WTC11 (cell line): ENCODE results near the gene CHST15. TPM values are rescaled to one million over a fixed set of nuclear protein-coding genes. Genes with fewer than 3 reads are reported as not detected.

ENCODE experiments used
- ATAC-seq: fragments of 200-7000 bp; cut with Tn5 transposase; 2 replicates; pipeline ENCODE4 v1.10.0; 2021; ENCODE audit warnings: mild to moderate bottlenecking, moderate library complexity
- CTCF ChIA-PET: fragments of 300-600 bp; sonication (Branson Sonifier 250); formaldehyde crosslinking; loops from one replicate; lab custom pipeline; 2021; ENCODE audit warnings: antibody characterized with exemption; lab: Charles Lee
- POLR2A ChIA-PET: fragments of 350-600 bp; sonication (Branson Sonifier 250); formaldehyde crosslinking; loops from one replicate; lab custom pipeline; 2021; ENCODE audit warnings: antibody characterized with exemption; lab: Charles Lee
- DNase-seq: peaks from one replicate; pipeline ENCODE4 v3.0.0; 2021; ENCODE audit warnings: low spot score
- H3K27ac Mint-ChIP-seq: 2 replicates; pipeline ENCODE4 v1.8.0; 2021; ENCODE audit warnings: mixed read lengths
- H3K27me3 Mint-ChIP-seq: 2 replicates; pipeline ENCODE4 v1.8.0; 2021; ENCODE audit warnings: low read depth, mild to moderate bottlenecking, moderate library complexity, mixed read lengths
- H3K36me3 Mint-ChIP-seq: 2 replicates; pipeline ENCODE4 v1.8.0; 2021; ENCODE audit warnings: mixed read lengths
- H3K4me1 Mint-ChIP-seq: 2 replicates; pipeline ENCODE4 v1.8.0; 2022; ENCODE audit warnings: mixed read lengths
- H3K4me3 Mint-ChIP-seq: 2 replicates; pipeline ENCODE4 v1.8.0; 2021; ENCODE audit warnings: mild to moderate bottlenecking, moderate library complexity, mixed read lengths
- H3K9me3 Mint-ChIP-seq: 2 replicates; pipeline ENCODE4 v1.8.0; 2021; ENCODE audit warnings: mixed read lengths
- CDX4 ChIP-seq: fragments of 250-450 bp; sonication (Bioruptor Pico); IDR thresholded peaks from 2 replicates; pipeline ENCODE4 v1.9.0; 2021; ENCODE audit warnings: moderate library complexity, mild to moderate bottlenecking, inconsistent platforms, borderline replicate concordance
- ERG ChIP-seq: fragments of 250-450 bp; sonication (Bioruptor Pico); IDR thresholded peaks from 2 replicates; pipeline ENCODE4 v1.8.0; 2021; ENCODE audit warnings: mild to moderate bottlenecking
- ESRRA ChIP-seq: sonication (generic); formaldehyde crosslinking; IDR thresholded peaks from 2 replicates; pipeline ENCODE4 v1.8.1; 2022; ENCODE audit warnings: mild to moderate bottlenecking, missing genetic modification reagents, borderline replicate concordance
- ETV6 ChIP-seq: sonication (generic); formaldehyde crosslinking; IDR thresholded peaks from 2 replicates; pipeline ENCODE4 v1.8.1; 2022; ENCODE audit warnings: mild to moderate bottlenecking, missing genetic modification reagents
- FOXJ3 ChIP-seq: sonication (generic); formaldehyde crosslinking; IDR thresholded peaks from 2 replicates; pipeline ENCODE4 v1.9.0; 2021; ENCODE audit warnings: missing genetic modification reagents, mild to moderate bottlenecking, borderline replicate concordance
- FOXP1 ChIP-seq: sonication (generic); formaldehyde crosslinking; IDR thresholded peaks from 2 replicates; pipeline ENCODE4 v1.8.0; 2022; ENCODE audit warnings: missing genetic modification reagents, mild to moderate bottlenecking, moderate library complexity, borderline replicate concordance
- GABPB1 ChIP-seq: sonication (generic); formaldehyde crosslinking; IDR thresholded peaks from 2 replicates; pipeline ENCODE4 v1.8.1; 2023; ENCODE audit warnings: mild to moderate bottlenecking, missing genetic modification reagents
- GTF2I ChIP-seq: fragments of 250-450 bp; sonication (Bioruptor Pico); conservative IDR thresholded peaks from 2 replicates; pipeline ENCODE4 v1.4.0; 2021; ENCODE audit warnings: mild to moderate bottlenecking
- JAZF1 ChIP-seq: fragments of 250-450 bp; sonication (Bioruptor Pico); IDR thresholded peaks from 2 replicates; pipeline ENCODE4 v1.9.0; 2021; ENCODE audit warnings: moderate library complexity, mild to moderate bottlenecking, inconsistent platforms
- JUN ChIP-seq: sonication (generic); formaldehyde crosslinking; IDR thresholded peaks from 2 replicates; pipeline ENCODE4 v1.8.0; 2023; ENCODE audit warnings: mild to moderate bottlenecking, missing genetic modification reagents
- OVOL2 ChIP-seq: fragments of 250-450 bp; sonication (Bioruptor Pico); IDR thresholded peaks from 2 replicates; pipeline ENCODE4 v1.9.0; 2021; ENCODE audit warnings: mild to moderate bottlenecking, borderline replicate concordance
- TCF7 ChIP-seq: sonication (generic); formaldehyde crosslinking; IDR thresholded peaks from 2 replicates; pipeline ENCODE4 v1.8.0; 2022; ENCODE audit warnings: mild to moderate bottlenecking, low read depth, missing genetic modification reagents, moderate library complexity
- TP53 ChIP-seq: sonication (generic); formaldehyde crosslinking; IDR thresholded peaks from 2 replicates; pipeline ENCODE4 v1.8.1; 2023; ENCODE audit warnings: mild to moderate bottlenecking, missing genetic modification reagents
- ZMAT4 ChIP-seq: fragments of 250-450 bp; sonication (Bioruptor Pico); IDR thresholded peaks from 2 replicates; pipeline ENCODE4 v1.9.0; 2021; ENCODE audit warnings: mild to moderate bottlenecking
- ZNF138 ChIP-seq: sonication (generic); formaldehyde crosslinking; conservative IDR thresholded peaks from 2 replicates; pipeline ENCODE4 v1.8.1; 2022; ENCODE audit warnings: mild to moderate bottlenecking, moderate library complexity, missing genetic modification reagents
- ZNF219 ChIP-seq: sonication (generic); formaldehyde crosslinking; IDR thresholded peaks from 2 replicates; pipeline ENCODE4 v1.8.0; 2023; ENCODE audit warnings: missing genetic modification reagents, mild to moderate bottlenecking, borderline replicate concordance
- ZNF281 ChIP-seq: sonication (generic); formaldehyde crosslinking; IDR thresholded peaks from 2 replicates; pipeline ENCODE4 v1.8.0; 2023; ENCODE audit warnings: mild to moderate bottlenecking, missing genetic modification reagents
- ZNF317 ChIP-seq: sonication (generic); formaldehyde crosslinking; IDR thresholded peaks from 2 replicates; pipeline ENCODE4 v1.8.1; 2023; ENCODE audit warnings: low read depth, mild to moderate bottlenecking, moderate library complexity, missing genetic modification reagents, borderline replicate concordance
- ZNF416 ChIP-seq: fragments of 250-450 bp; sonication (Bioruptor Pico); IDR thresholded peaks from 2 replicates; pipeline ENCODE4 v1.9.0; 2021; ENCODE audit warnings: mild to moderate bottlenecking, inconsistent platforms
- ZSCAN18 ChIP-seq: fragments of 250-450 bp; sonication (Bioruptor Pico); IDR thresholded peaks from 2 replicates; pipeline ENCODE4 v2.1.2; 2022; ENCODE audit warnings: mild to moderate bottlenecking, moderate library complexity
- total RNA-seq: library from RNA; stranded (reverse); gene quantifications from 3 replicates; pipeline ENCODE4 v1.2.3, GENCODE V29; 2021
- TF ChIP-seq, protein P1 (sequence below): sonication (generic); formaldehyde crosslinking; IDR thresholded peaks from 2 replicates; pipeline ENCODE4 v1.8.0; 2023; ENCODE audit warnings: missing genetic modification reagents
- TF ChIP-seq, protein P2 (sequence below): sonication (generic); formaldehyde crosslinking; IDR thresholded peaks from 2 replicates; pipeline ENCODE4 v1.8.1; 2022; ENCODE audit warnings: mild to moderate bottlenecking, moderate library complexity, missing genetic modification reagents
- TF ChIP-seq, protein P3 (sequence below): sonication (generic); formaldehyde crosslinking; IDR thresholded peaks from 2 replicates; pipeline ENCODE4 v1.8.1; 2023; ENCODE audit warnings: mild to moderate bottlenecking, missing genetic modification reagents, moderate library complexity

Gene CHST15
- total RNA-seq, 1 experiment from 2014 or later, result 10.7 TPM

DNA sequence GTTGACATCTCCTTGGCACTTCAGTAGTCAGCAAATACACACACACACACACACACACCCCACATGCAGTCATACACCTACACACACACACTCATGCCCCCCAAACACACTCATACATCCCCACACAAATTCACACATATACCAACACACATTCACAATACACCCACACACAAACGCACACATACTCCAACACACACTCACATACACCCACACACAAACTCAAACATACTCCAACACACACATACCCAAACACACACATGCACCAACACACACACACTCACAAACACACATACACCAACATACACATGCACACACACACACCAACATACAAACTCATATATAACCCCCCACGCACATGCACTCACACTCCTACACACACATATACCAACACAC lies 31.4 kb upstream of the CHST15 start:
- no peak overlapping the region for H3K4me3 Mint-ChIP-seq
- no peaks in the 10 kb centered on the region for H3K9me3 Mint-ChIP-seq
- peaks cover 3% of the 10 kb centered on the region; the same call in 1 of the 2 replicates for H3K4me1 Mint-ChIP-seq
- H3K27ac Mint-ChIP-seq, result no peak overlapping the region
- ChIA-PET POLR2A (no interaction called here), CTCF (no interaction called here)
- no peak for DNase-seq
- TF ChIP-seq ZNF138 (CRISPR knock-in tag) (no peak), FOXJ3 (CRISPR knock-in tag) (no peak), ESRRA (CRISPR knock-in tag) (no peak), ZMAT4 (CRISPR knock-in tag) (no peak), ZNF219 (CRISPR knock-in tag) (no peak), ERG (CRISPR knock-in tag) (no peak), JUN (no peak)
- TF ChIP-seq, all 79 proteins: peak for 0
- no peaks in the 10 kb centered on the region for H3K36me3 Mint-ChIP-seq
- peaks cover 6% of the 10 kb centered on the region for H3K27me3 Mint-ChIP-seq
- ATAC-seq, result no peak

GRCh38 chr10:124124123-124124768 lies 30.8 kb upstream of the CHST15 start:
- POLR2A ChIA-PET, result no interaction called here
- Mint-ChIP-seq H3K9me3 (no peaks in the 10 kb centered on the region), H3K27me3 (peaks cover 6% of the 10 kb centered on the region), H3K36me3 (no peaks in the 10 kb centered on the region), H3K27ac (no peak overlapping the region), H3K4me3 (no peak overlapping the region), H3K4me1 (peaks cover 3% of the 10 kb centered on the region; the same call in 1 of the 2 replicates)
- ATAC-seq (no peak), DNase-seq (no peak)
- TF ChIP-seq OVOL2 (CRISPR knock-in tag) (no peak), JUN (no peak), GABPB1 (no peak), ZNF317 (CRISPR knock-in tag) (no peak), ZNF281 (CRISPR knock-in tag) (no peak), GTF2I (no peak), TCF7 (CRISPR knock-in tag) (no peak), TP53 (no peak), ETV6 (CRISPR knock-in tag) (no peak), JAZF1 (CRISPR knock-in tag) (no peak), CDX4 (CRISPR knock-in tag) (no peak), ZNF416 (CRISPR knock-in tag) (no peak), ZSCAN18 (no peak), FOXP1 (CRISPR knock-in tag) (no peak)
- TF ChIP-seq, protein P1, sequence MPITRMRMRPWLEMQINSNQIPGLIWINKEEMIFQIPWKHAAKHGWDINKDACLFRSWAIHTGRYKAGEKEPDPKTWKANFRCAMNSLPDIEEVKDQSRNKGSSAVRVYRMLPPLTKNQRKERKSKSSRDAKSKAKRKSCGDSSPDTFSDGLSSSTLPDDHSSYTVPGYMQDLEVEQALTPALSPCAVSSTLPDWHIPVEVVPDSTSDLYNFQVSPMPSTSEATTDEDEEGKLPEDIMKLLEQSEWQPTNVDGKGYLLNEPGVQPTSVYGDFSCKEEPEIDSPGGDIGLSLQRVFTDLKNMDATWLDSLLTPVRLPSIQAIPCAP (CRISPR knock-in tag), result no peak
- TF ChIP-seq, protein P2, sequence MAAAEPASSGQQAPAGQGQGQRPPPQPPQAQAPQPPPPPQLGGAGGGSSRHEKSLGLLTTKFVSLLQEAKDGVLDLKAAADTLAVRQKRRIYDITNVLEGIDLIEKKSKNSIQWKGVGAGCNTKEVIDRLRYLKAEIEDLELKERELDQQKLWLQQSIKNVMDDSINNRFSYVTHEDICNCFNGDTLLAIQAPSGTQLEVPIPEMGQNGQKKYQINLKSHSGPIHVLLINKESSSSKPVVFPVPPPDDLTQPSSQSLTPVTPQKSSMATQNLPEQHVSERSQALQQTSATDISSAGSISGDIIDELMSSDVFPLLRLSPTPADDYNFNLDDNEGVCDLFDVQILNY (CRISPR knock-in tag), result no peak
- TF ChIP-seq, protein P3, sequence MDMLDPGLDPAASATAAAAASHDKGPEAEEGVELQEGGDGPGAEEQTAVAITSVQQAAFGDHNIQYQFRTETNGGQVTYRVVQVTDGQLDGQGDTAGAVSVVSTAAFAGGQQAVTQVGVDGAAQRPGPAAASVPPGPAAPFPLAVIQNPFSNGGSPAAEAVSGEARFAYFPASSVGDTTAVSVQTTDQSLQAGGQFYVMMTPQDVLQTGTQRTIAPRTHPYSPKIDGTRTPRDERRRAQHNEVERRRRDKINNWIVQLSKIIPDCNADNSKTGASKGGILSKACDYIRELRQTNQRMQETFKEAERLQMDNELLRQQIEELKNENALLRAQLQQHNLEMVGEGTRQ (CRISPR knock-in tag), result no peak
- CTCF ChIA-PET, result no interaction called here
